HG03175 (cell line): ENCODE data around the gene C12orf54.
"Not testable (repeated sequence)": the region's sequence is repeated elsewhere in the genome, so short reads cannot be mapped to it uniquely, and the experiment has no call there.

ENCODE experiments used
- ATAC-seq: cut with Tn5 transposase; IDR thresholded peaks from one replicate; pipeline ENCODE4 v1.9.1; 2021; ENCODE audit warnings: mild to moderate bottlenecking, moderate library complexity; ENCODE audit not compliant: unreplicated experiment

Gene C12orf54

GRCh38 chr12:48508987-48509386 is 26.7 kb downstream of the C12orf54 start:
- no peak for ATAC-seq

GRCh38 chr12:48510111-48510510 is 27.8 kb downstream of the C12orf54 start:
- no peak for ATAC-seq

- ATAC-seq = peak; percentile 55
Observed at GRCh38 chr12:48512855-48513254, 30.6 kb downstream of the C12orf54 start.

- no peak for ATAC-seq
Observed at GRCh38 chr12:48514728-48515127, 32.4 kb downstream of the C12orf54 start.

- not testable (repeated sequence) for ATAC-seq
Observed at GRCh38 chr12:48520381-48520780, 38.1 kb downstream of the C12orf54 start.

- no peak for ATAC-seq
Observed at GRCh38 chr12:48525332-48525731, 43.0 kb downstream of the C12orf54 start, which contains the start of gene OR8S1. Gene OR8S1, plus strand, starts transcription at chr12:48525632. Its CDS starts 0 bp downstream, at chr12:48525632.

GRCh38 chr12:48527891-48528670 is 45.8 kb downstream of the C12orf54 start:
- no peak for ATAC-seq

- no peak for ATAC-seq
Observed at GRCh38 chr12:48532601-48533000, 50.3 kb downstream of the C12orf54 start.

GRCh38 chr12:48536602-48537001 is 54.3 kb downstream of the C12orf54 start:
- no peak for ATAC-seq

- ATAC-seq = no peak
Observed at GRCh38 chr12:48542300-48542928, 60.1 kb downstream of the C12orf54 start.

GRCh38 chr12:48545833-48546469 is 63.7 kb downstream of the C12orf54 start:
- no peak for ATAC-seq
